ENCODE results near the gene POLQ.

DNA sequence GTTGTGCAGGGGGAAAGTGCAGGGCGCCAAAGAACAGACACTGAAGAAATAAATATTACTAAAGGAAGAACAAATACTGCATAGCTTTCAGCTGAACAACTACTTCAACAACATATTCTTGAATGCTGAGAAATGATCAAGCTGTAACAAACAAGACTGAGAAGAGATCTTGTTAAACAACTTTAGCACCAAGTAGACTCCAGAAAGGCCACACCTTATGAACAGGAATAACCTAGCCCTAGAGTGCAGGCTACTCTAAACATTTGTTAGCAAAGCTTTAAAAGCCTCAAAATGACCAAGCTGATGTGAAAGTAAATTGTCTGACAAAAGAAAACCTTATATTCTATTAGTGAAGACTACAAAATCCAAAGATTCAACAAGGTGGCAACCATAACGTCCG, 83.2 kb downstream of the POLQ start:
- no peak for TF ChIP-seq POLR2AphosphoS5 (IDR thresholded peaks at IDR 0.05)
- TF ChIP-seq, protein P1, sequence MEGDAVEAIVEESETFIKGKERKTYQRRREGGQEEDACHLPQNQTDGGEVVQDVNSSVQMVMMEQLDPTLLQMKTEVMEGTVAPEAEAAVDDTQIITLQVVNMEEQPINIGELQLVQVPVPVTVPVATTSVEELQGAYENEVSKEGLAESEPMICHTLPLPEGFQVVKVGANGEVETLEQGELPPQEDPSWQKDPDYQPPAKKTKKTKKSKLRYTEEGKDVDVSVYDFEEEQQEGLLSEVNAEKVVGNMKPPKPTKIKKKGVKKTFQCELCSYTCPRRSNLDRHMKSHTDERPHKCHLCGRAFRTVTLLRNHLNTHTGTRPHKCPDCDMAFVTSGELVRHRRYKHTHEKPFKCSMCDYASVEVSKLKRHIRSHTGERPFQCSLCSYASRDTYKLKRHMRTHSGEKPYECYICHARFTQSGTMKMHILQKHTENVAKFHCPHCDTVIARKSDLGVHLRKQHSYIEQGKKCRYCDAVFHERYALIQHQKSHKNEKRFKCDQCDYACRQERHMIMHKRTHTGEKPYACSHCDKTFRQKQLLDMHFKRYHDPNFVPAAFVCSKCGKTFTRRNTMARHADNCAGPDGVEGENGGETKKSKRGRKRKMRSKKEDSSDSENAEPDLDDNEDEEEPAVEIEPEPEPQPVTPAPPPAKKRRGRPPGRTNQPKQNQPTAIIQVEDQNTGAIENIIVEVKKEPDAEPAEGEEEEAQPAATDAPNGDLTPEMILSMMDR (IDR thresholded peaks at IDR 0.05) = no peak
